ENCODE results near the gene C2CD2. TPM values are rescaled to one million over a fixed set of nuclear protein-coding genes. Genes with fewer than 3 reads are reported as not detected.

Gene C2CD2
- total and polyA plus RNA-seq, 10 of the 15 experiments (the other 5 are each of a cell fraction or from before 2014, with no cell fraction given) = 2.2 to 30.9 (median 9.9) TPM

- TF ChIP-seq CTCF (IDR thresholded peaks at IDR 0.05 in 2 of 3, conservative IDR thresholded peaks at IDR 0.05 in 1 of 3; ENCODE audit: control insufficient read depth in 2 of 3, extremely low read depth in 1 of 3, insufficient read depth in 1 of 3, low read depth in 3 of 3, low read length in 3 of 3) (no peak), DPF2 (IDR thresholded peaks at IDR 0.05) (peak; percentile 59; the same call in 1 of the 2 replicates), NFIC (IDR thresholded peaks at IDR 0.05; ENCODE audit: low read depth, low read length) (peak; percentile 78), FOS (IDR thresholded peaks at IDR 0.05; ENCODE audit: borderline replicate concordance, extremely low read depth, insufficient read length) (no peak), NR2C2 (IDR thresholded peaks at IDR 0.05; ENCODE audit: borderline replicate concordance, control insufficient read depth, insufficient read length, low read depth) (no peak), BCL11A (IDR thresholded peaks at IDR 0.05; ENCODE audit: low read depth, low read length) (peak; percentile 49; the same call in 1 of the 2 replicates), NBN (IDR thresholded peaks at IDR 0.05) (peak; percentile 48; the same call in 1 of the 2 replicates), MXI1 (IDR thresholded peaks at IDR 0.05; ENCODE audit: low read depth, low read length) (peak; percentile 77; the same call in 1 of the 2 replicates), SMAD5 (IDR thresholded peaks at IDR 0.05; ENCODE audit: low read depth) (no peak), RCOR1 (conservative IDR thresholded peaks at IDR 0.05; ENCODE audit: low read depth, low read length) (no peak), CBFB (IDR thresholded peaks at IDR 0.05; ENCODE audit: low read depth) (peak; percentile 54; the same call in 1 of the 2 replicates), TAF1 (IDR thresholded peaks at IDR 0.05; ENCODE audit: borderline replicate concordance, low read depth, low read length) (no peak), FOXK2 (IDR thresholded peaks at IDR 0.05) (no peak), CUX1 (IDR thresholded peaks at IDR 0.05; ENCODE audit: insufficient replicate concordance, low read depth, low read length) (peak; percentile 36), CEBPB (IDR thresholded peaks at IDR 0.05; ENCODE audit: borderline replicate concordance in 1 of 2, low read depth in 2 of 2, low read length in 2 of 2) (peak in 1 of 2 experiments; percentile 45; a peak in 1 of 4 replicates), TCF3 (IDR thresholded peaks at IDR 0.05; ENCODE audit: borderline replicate concordance, insufficient read depth, low read depth, low read length) (0 out of 2 replicates have a peak, but pooled peaks have one; percentile 45), HDAC2 (IDR thresholded peaks at IDR 0.05) (no peak), WRNIP1 (IDR thresholded peaks at IDR 0.05; ENCODE audit: borderline replicate concordance, low read depth, low read length) (no peak), ZNF217 (IDR thresholded peaks at IDR 0.05) (no peak; the same call in 1 of the 2 replicates), PML (IDR thresholded peaks at IDR 0.05; ENCODE audit: low read length) (0 out of 2 replicates have a peak, but pooled peaks have one; percentile 26)
- TF ChIP-seq, protein P1, sequence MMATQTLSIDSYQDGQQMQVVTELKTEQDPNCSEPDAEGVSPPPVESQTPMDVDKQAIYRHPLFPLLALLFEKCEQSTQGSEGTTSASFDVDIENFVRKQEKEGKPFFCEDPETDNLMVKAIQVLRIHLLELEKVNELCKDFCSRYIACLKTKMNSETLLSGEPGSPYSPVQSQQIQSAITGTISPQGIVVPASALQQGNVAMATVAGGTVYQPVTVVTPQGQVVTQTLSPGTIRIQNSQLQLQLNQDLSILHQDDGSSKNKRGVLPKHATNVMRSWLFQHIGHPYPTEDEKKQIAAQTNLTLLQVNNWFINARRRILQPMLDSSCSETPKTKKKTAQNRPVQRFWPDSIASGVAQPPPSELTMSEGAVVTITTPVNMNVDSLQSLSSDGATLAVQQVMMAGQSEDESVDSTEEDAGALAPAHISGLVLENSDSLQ (IDR thresholded peaks at IDR 0.05) = peak; percentile 72
Observed at GRCh38 chr21:41868062-41868710, 85.6 kb downstream of the C2CD2 start (continued).

Measured in GM12878 (cell line).